Gastrocnemius medialis (tissue), 4 donors: ENCODE results near the gene RAB5A. TPM values are rescaled to one million over a fixed set of nuclear protein-coding genes. Genes with fewer than 3 reads are reported as not detected.

Experiments
- ATAC-seq, 2 donors: fragments of 150-250 bp; one replicate each; pipeline ENCODE4 v1.9.1; 2016
- DNase-seq, 2 donors: peaks; one replicate each; pipeline ENCODE4 v3.0.0-alpha.2; 2019
- H3K27ac ChIP-seq, 4 donors: fragments of 200-600 bp; sonication (generic); 1 replicate in 1 of 4; 2 replicates in 3 of 4; pipeline ENCODE4 v1.5.1; 2016 to 2018; ENCODE audit warnings: mild to moderate bottlenecking in 2 of 4, moderate library complexity in 1 of 4
- H3K27me3 ChIP-seq, 3 donors: fragments of 200-600 bp; sonication (generic) in 2 of 3; 1 replicate in 1 of 3; 2 replicates in 2 of 3; pipeline versions ENCODE4 v1.5.1 to v1.6.0; 2016 to 2019; ENCODE audit warnings: mild to moderate bottlenecking in 1 of 3, moderate library complexity in 1 of 3
- H3K36me3 ChIP-seq, 2 donors: fragments of 200-600 bp; sonication (generic) in 1 of 2; one replicate each; pipeline ENCODE4 v1.5.1; 2017 to 2018
- H3K4me1 ChIP-seq, 2 donors: fragments of 200-600 bp; sonication (generic) in 1 of 2; one replicate each; pipeline ENCODE4 v1.5.1; 2016 to 2017; ENCODE audit warnings: mild to moderate bottlenecking in 2 of 2
- H3K4me3 ChIP-seq, 4 donors: fragments of 200-600 bp; sonication (generic) in 3 of 4; 1 replicate in 1 of 4; 2 replicates in 3 of 4; pipeline ENCODE4 v1.5.1; 2016 to 2019; ENCODE audit warnings: mild to moderate bottlenecking in 2 of 4
- H3K9me3 ChIP-seq, 3 donors: fragments of 200-600 bp; sonication (generic) in 2 of 3; 1 replicate in 1 of 3; 2 replicates in 2 of 3; pipeline ENCODE4 v1.5.1; 2016 to 2019
- POLR2A ChIP-seq, 2 donors: fragments of 450-650 bp; IDR thresholded peaks; one replicate each; pipeline ENCODE4 v1.6.1; 2017; ENCODE audit warnings: antibody characterized with exemption in 2 of 2, mild to moderate bottlenecking in 2 of 2, moderate library complexity in 2 of 2
- in situ Hi-C, 4 donors: fragments of 200-750 bp; cut with MboI; loops; one replicate each; pipeline versions ENCODE4 v1.15.0 to v1.8.0; 2017; ENCODE audit warnings: low sequenced_read_pairs in 4 of 4
- intact Hi-C: fragments of 100-400 bp; cut with DNase I; formaldehyde crosslinking; loops from one replicate; pipeline ENCODE4 v1.15.1; 2023; ENCODE audit warnings: low total_unique reads
- total RNA-seq, 4 donors: library from RNA; depleted of rRNA; stranded (reverse); fragments of >200 nt; gene quantifications; one replicate each; pipeline versions ENCODE4 v1.1.0 to v1.2.3, GENCODE V29; 2016
- TF ChIP-seq, protein P1 (sequence below), 5 experiments: fragments of 450-650 bp in 3 of 5; fragments of 200-600 bp in 2 of 5; sonication (generic) in 2 of 5; IDR thresholded peaks in 4 of 5; conservative IDR thresholded peaks in 1 of 5; 1 replicate in 4 of 5; 2 replicates in 1 of 5; pipeline ENCODE4 v1.5.1; 2016 to 2019; ENCODE audit warnings: antibody characterized with exemption in 5 of 5, mild to moderate bottlenecking in 3 of 5, moderate library complexity in 3 of 5

Gene RAB5A
- total RNA-seq, 4 donors from 2014 or later: 30.9 to 43.7 (median 35.5) TPM

DNA sequence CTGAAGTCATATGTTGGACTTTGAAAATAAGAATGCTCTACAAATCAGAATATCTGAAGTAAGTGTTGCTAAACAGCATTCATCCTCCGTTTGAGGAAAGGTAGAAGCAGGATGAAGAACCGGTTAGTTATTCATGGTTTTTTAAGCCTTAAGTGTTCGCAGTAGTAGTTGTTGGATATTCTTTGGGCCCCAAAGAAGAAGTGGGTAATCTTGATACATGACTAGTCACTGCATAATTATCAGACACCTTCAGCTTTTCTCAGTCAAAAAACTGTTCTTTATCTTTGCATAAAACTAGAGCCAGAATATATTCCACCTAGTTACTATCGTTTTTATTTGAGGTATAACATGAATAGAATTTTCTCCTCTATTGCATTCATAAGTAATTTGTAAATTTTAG is 13.8 kb downstream of the RAB5A start:
- intact Hi-C loops (loop anchor here (5.0 kb wide), 1 partner anchor 227 kb away; the partner anchor contains the start of gene SGO1), in situ Hi-C loops (no loop called here)
- Histone ChIP-seq H3K9me3 (no peaks in the 10 kb centered on the region), H3K36me3 (no peaks in the 10 kb centered on the region), H3K27ac (no peak overlapping the region), H3K4me3 (no peak overlapping the region), H3K27me3 (no peaks in the 10 kb centered on the region), H3K4me1 (peaks cover 6 to 11% of the 10 kb centered on the region in 2 donors)
- ATAC-seq: no peak
- DNase-seq: no peak
- TF ChIP-seq POLR2A (IDR thresholded peaks at IDR 0.05): no peak
- TF ChIP-seq, protein P1, sequence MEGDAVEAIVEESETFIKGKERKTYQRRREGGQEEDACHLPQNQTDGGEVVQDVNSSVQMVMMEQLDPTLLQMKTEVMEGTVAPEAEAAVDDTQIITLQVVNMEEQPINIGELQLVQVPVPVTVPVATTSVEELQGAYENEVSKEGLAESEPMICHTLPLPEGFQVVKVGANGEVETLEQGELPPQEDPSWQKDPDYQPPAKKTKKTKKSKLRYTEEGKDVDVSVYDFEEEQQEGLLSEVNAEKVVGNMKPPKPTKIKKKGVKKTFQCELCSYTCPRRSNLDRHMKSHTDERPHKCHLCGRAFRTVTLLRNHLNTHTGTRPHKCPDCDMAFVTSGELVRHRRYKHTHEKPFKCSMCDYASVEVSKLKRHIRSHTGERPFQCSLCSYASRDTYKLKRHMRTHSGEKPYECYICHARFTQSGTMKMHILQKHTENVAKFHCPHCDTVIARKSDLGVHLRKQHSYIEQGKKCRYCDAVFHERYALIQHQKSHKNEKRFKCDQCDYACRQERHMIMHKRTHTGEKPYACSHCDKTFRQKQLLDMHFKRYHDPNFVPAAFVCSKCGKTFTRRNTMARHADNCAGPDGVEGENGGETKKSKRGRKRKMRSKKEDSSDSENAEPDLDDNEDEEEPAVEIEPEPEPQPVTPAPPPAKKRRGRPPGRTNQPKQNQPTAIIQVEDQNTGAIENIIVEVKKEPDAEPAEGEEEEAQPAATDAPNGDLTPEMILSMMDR (IDR thresholded peaks at IDR 0.05 in 4 of 5, conservative IDR thresholded peaks at IDR 0.05 in 1 of 5): no peak

DNA sequence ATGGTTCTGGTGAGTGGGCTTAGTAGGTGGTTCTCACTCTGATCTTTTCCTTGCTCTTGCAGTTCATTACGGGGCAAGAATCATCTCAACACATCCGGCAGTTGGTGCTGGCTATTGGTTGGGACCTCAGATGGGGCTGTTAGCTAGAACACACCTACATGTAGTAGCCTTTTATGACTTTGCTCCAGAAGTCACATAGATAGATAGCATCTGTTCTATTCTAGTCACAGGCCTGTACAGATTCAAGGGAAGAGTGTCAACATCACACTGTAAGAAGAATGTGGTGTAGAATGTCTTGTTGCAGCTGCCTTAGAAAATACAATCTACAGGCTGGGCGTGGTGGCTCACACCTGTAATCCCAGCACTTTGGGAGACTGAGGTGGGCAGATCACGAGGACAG is 15.1 kb downstream of the RAB5A start:
- Histone ChIP-seq H3K4me1 (peaks cover 6 to 11% of the 10 kb centered on the region in 2 donors), H3K36me3 (no peaks in the 10 kb centered on the region), H3K27ac (no peak overlapping the region), H3K27me3 (no peaks in the 10 kb centered on the region), H3K9me3 (no peaks in the 10 kb centered on the region), H3K4me3 (no peak overlapping the region)
- TF ChIP-seq, protein P1 (IDR thresholded peaks at IDR 0.05 in 4 of 5, conservative IDR thresholded peaks at IDR 0.05 in 1 of 5): no peak
- TF ChIP-seq POLR2A (IDR thresholded peaks at IDR 0.05): no peak
- no peak for DNase-seq
- in situ Hi-C loops (no loop called here), intact Hi-C loops (loop anchor here (5.0 kb wide), 1 partner anchor 225 kb away; the partner anchor contains the start of gene SGO1)
- ATAC-seq: peak; percentile 52 to 84

DNA sequence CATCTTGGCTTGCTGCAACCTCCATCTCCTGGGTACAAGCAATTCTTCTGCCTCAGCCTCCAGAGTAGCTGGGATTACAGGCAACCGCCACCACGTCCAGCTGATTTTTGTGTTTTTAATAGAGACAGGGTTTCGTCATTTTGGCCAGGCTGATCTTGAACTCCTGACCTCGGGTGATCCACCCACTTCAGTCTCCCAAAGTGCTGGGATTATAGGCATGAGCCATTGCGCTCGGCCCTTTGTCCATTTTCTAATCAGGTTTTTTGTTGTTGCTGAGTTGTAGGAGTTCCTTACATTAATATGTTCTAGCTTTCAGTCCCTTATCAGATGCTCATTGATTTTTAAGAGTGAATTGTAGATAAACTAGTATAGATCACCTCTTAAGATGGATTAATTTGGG is 20.3 kb downstream of the RAB5A start:
- intact Hi-C loops: no loop called here
- DNase-seq: no peak
- no peak for ATAC-seq
- peaks cover 0 to 6% of the 10 kb centered on the region in 2 donors for H3K4me1 ChIP-seq
- H3K9me3 ChIP-seq: no peaks in the 10 kb centered on the region
- no peaks in the 10 kb centered on the region for H3K27me3 ChIP-seq
- H3K36me3 ChIP-seq: no peaks in the 10 kb centered on the region
- no peak overlapping the region for H3K27ac ChIP-seq
- H3K4me3 ChIP-seq: no peak overlapping the region
- no peak for TF ChIP-seq POLR2A (IDR thresholded peaks at IDR 0.05)
- TF ChIP-seq, protein P1 (IDR thresholded peaks at IDR 0.05 in 4 of 5, conservative IDR thresholded peaks at IDR 0.05 in 1 of 5): no peak
- in situ Hi-C loops: no loop called here

DNA sequence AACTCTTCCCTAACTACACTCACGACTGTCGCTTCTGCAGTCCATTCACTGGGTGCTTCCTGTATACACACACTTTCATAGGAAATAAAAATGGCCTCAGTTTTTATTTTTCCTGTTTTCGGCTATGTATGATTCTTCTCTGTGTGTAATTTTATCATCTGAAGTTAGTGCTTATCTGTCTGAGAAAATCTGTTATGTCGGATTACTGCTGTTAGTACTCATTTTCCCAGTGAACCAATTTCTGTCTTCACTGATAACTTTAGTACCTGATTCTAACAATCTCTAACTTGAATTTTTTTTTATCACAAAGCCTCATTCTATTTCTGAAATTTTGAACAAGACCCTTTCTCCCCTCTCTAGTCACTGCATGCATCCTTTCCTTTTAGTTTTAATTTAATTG is 20.9 kb downstream of the RAB5A start:
- DNase-seq: no peak
- Histone ChIP-seq H3K9me3 (no peaks in the 10 kb centered on the region), H3K27me3 (no peaks in the 10 kb centered on the region), H3K4me1 (peaks cover 0 to 2% of the 10 kb centered on the region in 2 donors), H3K27ac (no peak overlapping the region), H3K36me3 (no peaks in the 10 kb centered on the region), H3K4me3 (no peak overlapping the region)
- no peak for ATAC-seq
- TF ChIP-seq, protein P1 (IDR thresholded peaks at IDR 0.05 in 4 of 5, conservative IDR thresholded peaks at IDR 0.05 in 1 of 5): no peak
- TF ChIP-seq POLR2A (IDR thresholded peaks at IDR 0.05): no peak
- in situ Hi-C loops: no loop called here
- intact Hi-C loops: no loop called here

DNA sequence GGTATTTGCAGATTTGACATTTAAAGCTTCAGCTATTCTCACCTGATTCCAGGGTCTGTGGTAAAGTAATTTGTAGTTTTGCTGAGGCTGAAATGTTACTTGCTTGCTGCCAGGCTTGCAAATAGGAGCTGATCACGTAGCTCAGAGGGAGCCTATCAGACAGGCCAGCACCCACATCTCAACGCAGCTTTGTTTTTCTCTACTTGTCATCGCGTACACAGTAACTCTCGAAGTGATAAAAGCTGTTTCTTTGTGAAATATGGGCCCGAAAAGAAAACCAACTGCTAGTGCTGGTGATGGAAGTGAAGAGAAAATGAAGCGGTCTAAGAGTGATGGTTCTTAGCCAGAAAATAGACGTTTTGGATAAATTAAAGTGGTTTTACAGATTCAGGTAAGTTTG is 23.4 kb downstream of the RAB5A start:
- no peak for TF ChIP-seq POLR2A (IDR thresholded peaks at IDR 0.05)
- TF ChIP-seq, protein P1 (IDR thresholded peaks at IDR 0.05 in 4 of 5, conservative IDR thresholded peaks at IDR 0.05 in 1 of 5): no peak
- Histone ChIP-seq H3K4me3 (no peak overlapping the region), H3K27me3 (no peaks in the 10 kb centered on the region), H3K27ac (no peak overlapping the region), H3K9me3 (no peaks in the 10 kb centered on the region), H3K36me3 (peaks cover 0 to 13% of the 10 kb centered on the region in 2 donors), H3K4me1 (no peaks in the 10 kb centered on the region)
- intact Hi-C loops (no loop called here), in situ Hi-C loops (no loop called here)
- no peak for DNase-seq
- ATAC-seq: no peak
